Astrocyte of the spinal cord (primary cell): ENCODE measurements around the gene CDKAL1.

Experiments used
- DNase-seq: peaks from one replicate; pipeline ENCODE4 v3.0.0; 2011; ENCODE audit warnings: low read depth, low spot score
- H3K4me3 ChIP-seq: 2 replicates; pipeline ENCODE4 v1.5.1; 2011; ENCODE audit warnings: low read depth, mild to moderate bottlenecking, low read length, moderate library complexity
- CTCF ChIP-seq: IDR thresholded peaks from 2 replicates; pipeline ENCODE4 v1.5.1; 2012; ENCODE audit warnings: low read depth, mild to moderate bottlenecking, low read length, inconsistent platforms
- in situ Hi-C: cut with HindIII; loops from 2 replicates; pipeline ENCODE4 v1.10.0; 2017; ENCODE audit warnings: low sequenced_read_pairs

Gene CDKAL1

GRCh38 chr6:20791944-20792343 is 257.7 kb downstream of the CDKAL1 start:
- no peak overlapping the region for H3K4me3 ChIP-seq
- in situ Hi-C loops, result no loop called here
- TF ChIP-seq CTCF, result no peak
- peak; percentile 53 for DNase-seq

GRCh38 chr6:20793174-20793573 is 258.9 kb downstream of the CDKAL1 start:
- in situ Hi-C loops, result no loop called here
- no peak overlapping the region for H3K4me3 ChIP-seq
- DNase-seq, result no peak
- no peak for TF ChIP-seq CTCF

- DNase-seq, result no peak
- TF ChIP-seq CTCF, result no peak
- in situ Hi-C loops, result no loop called here
- H3K4me3 ChIP-seq, result no peak overlapping the region
Measured at GRCh38 chr6:20797597-20797996, 263.3 kb downstream of the CDKAL1 start.

DNA sequence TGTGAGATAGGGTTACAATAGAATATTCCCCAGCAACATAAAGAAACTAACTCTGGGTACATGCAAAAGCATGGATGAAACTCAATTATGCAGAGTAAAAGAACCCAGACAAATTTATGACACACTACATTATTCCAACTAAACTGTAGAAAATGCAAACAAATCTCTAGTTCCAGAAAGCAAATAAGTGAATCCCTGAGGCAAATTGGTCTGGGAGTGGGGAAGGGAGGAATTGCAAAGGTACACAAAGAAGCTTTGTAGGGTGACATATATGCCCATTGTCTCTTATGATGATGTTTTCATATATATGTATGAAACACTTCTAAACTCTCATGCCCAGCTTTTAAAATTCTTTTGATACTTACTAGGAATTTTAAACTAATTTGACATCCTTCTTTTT is 266.0 kb downstream of the CDKAL1 start:
- no peak overlapping the region for H3K4me3 ChIP-seq
- TF ChIP-seq CTCF, result no peak
- in situ Hi-C loops, result no loop called here

DNA sequence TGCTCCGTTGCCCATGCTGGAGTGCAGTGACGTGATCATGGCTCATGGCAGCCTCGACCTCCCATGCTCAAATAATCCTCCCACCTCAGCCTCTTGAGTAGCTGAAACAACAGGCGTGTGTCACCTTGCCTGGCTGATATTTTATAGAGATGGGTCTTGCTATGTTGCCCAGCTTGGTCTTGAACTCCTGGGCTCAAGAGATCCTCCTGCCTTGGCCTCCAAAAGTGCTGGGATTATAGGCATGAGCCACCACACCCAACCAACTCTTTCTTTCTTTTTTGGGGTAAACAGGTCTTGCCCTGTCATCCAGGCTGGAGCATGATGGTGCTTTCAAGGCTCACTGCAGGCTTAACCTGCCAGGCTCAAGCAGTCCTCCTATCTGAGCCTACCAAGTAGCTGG is 266.4 kb downstream of the CDKAL1 start:
- no peak overlapping the region for H3K4me3 ChIP-seq
- TF ChIP-seq CTCF, result no peak
- in situ Hi-C loops, result no loop called here
- no peak for DNase-seq

More for the DNA sequence above, 266.0 kb downstream of the CDKAL1 start:
- no peak for DNase-seq

GRCh38 chr6:20801595-20801994 is 267.3 kb downstream of the CDKAL1 start:
- DNase-seq, result no peak
- no peak for TF ChIP-seq CTCF
- H3K4me3 ChIP-seq, result no peak overlapping the region
- in situ Hi-C loops, result no loop called here

DNA sequence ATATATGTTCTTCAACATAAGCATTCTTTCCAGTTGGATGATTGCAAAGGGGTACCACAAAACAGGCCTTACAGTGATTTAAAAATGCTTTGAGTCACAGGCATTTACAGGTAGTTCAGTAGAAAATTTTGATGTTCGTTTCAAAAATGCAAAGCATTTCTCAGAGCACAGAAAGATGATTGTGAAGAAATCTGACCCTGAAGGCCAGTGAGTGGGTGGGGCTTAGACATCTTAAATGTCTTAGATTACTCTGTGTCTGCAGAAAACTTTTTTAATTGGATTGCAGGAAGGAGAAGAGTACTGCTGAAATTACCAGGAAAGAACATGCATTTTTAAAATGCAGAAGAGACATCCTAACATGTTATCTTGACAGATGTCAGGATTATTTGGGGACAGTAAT is 268.3 kb downstream of the CDKAL1 start:
- no peak overlapping the region for H3K4me3 ChIP-seq
- no peak for TF ChIP-seq CTCF
- no peak for DNase-seq
- in situ Hi-C loops, result no loop called here
